ENCODE data around the gene IRF1. TPM values are rescaled to one million over a fixed set of nuclear protein-coding genes. Genes with fewer than 3 reads are reported as not detected.

Gene IRF1
- total and polyA plus RNA-seq, 10 donors = 57.9 to 307 (median 160) TPM

GRCh38 chr5:132483661-132484390 is 6.7 kb downstream of the IRF1 start:
- Histone ChIP-seq H3K4me1 (peaks cover 51 to 100% (median 90%) of the 10 kb centered on the region in 6 donors), H3K4me3 (peak overlapping the region in 1 of 8 donors; percentile 5), H3K27me3 (replicated peaks in 1 of 7) (no peaks in the 10 kb centered on the region), H3K27ac (peak overlapping the region in 6 of 8 donors; percentile 3 to 100 (median 80)), H3K9me3 (no peaks in the 10 kb centered on the region), H3K36me3 (peaks cover 14 to 84% (median 74%) of the 10 kb centered on the region in 6 donors)
- DNase-seq = peak; percentile 74
- WGBS, 5 donors = 76 to 88% (median 84%) methylated on average over 6 to 7 of the region's 7 CpGs
- intact Hi-C loops (cut with DNase I; ENCODE audit: low total_unique reads) = no loop called here
- TF ChIP-seq POLR2AphosphoS5 (IDR thresholded peaks at IDR 0.05) (peak in 2 of 3 donors; percentile 47 to 65), POLR2A (IDR thresholded peaks at IDR 0.05) (no peak), CTCF (IDR thresholded peaks at IDR 0.05 in 8 of 11, conservative IDR thresholded peaks at IDR 0.05 in 3 of 11) (no peak)

- TF ChIP-seq POLR2A (IDR thresholded peaks at IDR 0.05) = no peak
- TF ChIP-seq POLR2AphosphoS5 (IDR thresholded peaks at IDR 0.05) = no peak
- Histone ChIP-seq H3K36me3 (peaks cover 14 to 81% (median 68%) of the 10 kb centered on the region in 6 donors), H3K4me3 (no peak overlapping the region), H3K9me3 (no peaks in the 10 kb centered on the region), H3K27ac (peak overlapping the region in 6 of 8 donors; percentile 20 to 100 (median 80)), H3K27me3 (replicated peaks in 1 of 7) (no peaks in the 10 kb centered on the region), H3K4me1 (peaks cover 54 to 100% (median 90%) of the 10 kb centered on the region in 6 donors)
- WGBS, 5 donors = 76 to 86% (median 81%) methylated on average over 8 of the region's 8 CpGs
- intact Hi-C loops (cut with DNase I; ENCODE audit: low total_unique reads) = no loop called here
- no peak for DNase-seq
Measured at GRCh38 chr5:132483101-132483500, 7.5 kb downstream of the IRF1 start.

GRCh38 chr5:132481596-132482211 is 8.9 kb downstream of the IRF1 start:
- Histone ChIP-seq H3K9me3 (no peaks in the 10 kb centered on the region), H3K4me3 (no peak overlapping the region), H3K27me3 (replicated peaks in 1 of 7) (no peaks in the 10 kb centered on the region), H3K27ac (peak overlapping the region in 7 of 8 donors; percentile 52 to 99 (median 92)), H3K36me3 (peaks cover 12 to 80% (median 54%) of the 10 kb centered on the region in 6 donors), H3K4me1 (peaks cover 49 to 100% (median 88%) of the 10 kb centered on the region in 6 donors)
- peak; percentile 44 for DNase-seq
- intact Hi-C loops (cut with DNase I; ENCODE audit: low total_unique reads) = no loop called here
- TF ChIP-seq POLR2AphosphoS5 (IDR thresholded peaks at IDR 0.05) (peak in 1 of 3 donors; percentile 73), CTCF (IDR thresholded peaks at IDR 0.05 in 8 of 11, conservative IDR thresholded peaks at IDR 0.05 in 3 of 11) (no peak), POLR2A (IDR thresholded peaks at IDR 0.05) (no peak)
- WGBS, 5 donors = 79 to 87% (median 79%) methylated on average over 5 of the region's 5 CpGs

GRCh38 chr5:132480893-132481595 is 9.5 kb downstream of the IRF1 start:
- Histone ChIP-seq H3K27me3 (replicated peaks in 1 of 7) (no peaks in the 10 kb centered on the region), H3K9me3 (no peaks in the 10 kb centered on the region), H3K4me1 (peaks cover 42 to 100% (median 84%) of the 10 kb centered on the region in 6 donors), H3K4me3 (no peak overlapping the region), H3K27ac (peak overlapping the region; percentile 9 to 99 (median 73)), H3K36me3 (peaks cover 8 to 77% (median 48%) of the 10 kb centered on the region in 6 donors)
- 70 to 76% (median 73%) methylated on average over 4 of the region's 4 CpGs for WGBS, 5 donors
- no peak for TF ChIP-seq POLR2A (IDR thresholded peaks at IDR 0.05)
- TF ChIP-seq POLR2AphosphoS5 (IDR thresholded peaks at IDR 0.05) = peak in 2 of 3 donors; percentile 1 to 65
- intact Hi-C loops (cut with DNase I; ENCODE audit: low total_unique reads) = no loop called here
- no peak for DNase-seq
